ENCODE data around the gene IQGAP1.
"Not testable (repeated sequence)": the region's sequence is repeated elsewhere in the genome, so short reads cannot be mapped to it uniquely, and the experiment has no call there.

Gene IQGAP1

GRCh38 chr15:90412356-90413194 is 24.5 kb downstream of the IQGAP1 start:
- no peak for DNase-seq

GRCh38 chr15:90413411-90414379 is 25.7 kb downstream of the IQGAP1 start:
- no peak for DNase-seq

DNA sequence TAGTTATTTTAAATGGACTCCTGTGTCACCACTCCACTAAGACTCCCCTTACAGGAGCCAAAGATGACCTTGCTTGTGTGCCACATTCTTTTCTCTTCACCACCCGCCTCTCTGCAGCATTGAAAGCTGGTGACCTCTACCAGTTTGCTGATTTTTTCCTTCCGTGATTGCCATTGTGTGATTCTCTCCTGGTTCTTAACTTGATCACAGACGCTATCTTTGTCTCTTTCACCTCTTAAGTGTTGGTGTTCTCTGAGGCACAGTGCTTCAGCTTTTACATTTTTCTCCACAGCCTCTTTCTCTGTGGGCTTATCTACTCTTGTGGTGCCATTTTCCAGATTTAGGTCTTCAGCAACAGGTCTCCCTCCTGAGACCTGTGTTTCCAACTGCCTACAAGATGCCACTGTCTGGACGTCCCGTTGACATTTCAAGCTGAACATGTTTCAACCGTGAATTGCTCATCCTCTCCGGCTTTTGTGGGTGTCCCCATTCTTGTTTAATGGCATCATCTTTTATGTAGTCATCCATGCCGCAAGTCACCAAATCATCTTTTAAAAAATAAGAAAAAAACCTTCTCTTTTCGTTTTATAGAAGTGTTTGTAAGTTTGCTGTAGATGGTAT is 26.5 kb downstream of the IQGAP1 start:
- DNase-seq, result peak; percentile 27 to 29

DNA sequence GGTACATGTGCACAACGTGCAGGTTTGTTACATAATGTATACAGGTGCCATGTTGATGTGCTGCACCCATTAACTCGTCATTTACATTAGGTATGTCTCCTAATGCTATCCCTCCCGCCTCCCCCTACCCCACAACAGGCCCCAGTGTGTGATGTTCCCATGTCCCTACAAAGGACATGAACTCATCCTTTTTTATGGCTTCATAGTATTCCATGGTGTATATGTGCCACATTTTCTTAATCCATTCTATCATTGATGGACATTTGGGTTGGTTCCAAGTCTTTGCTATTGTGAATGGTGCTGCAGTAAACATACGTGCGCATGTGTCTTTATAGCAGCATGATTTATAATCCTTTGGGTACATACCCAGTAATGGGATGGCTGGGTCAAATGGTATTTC is 28.0 kb downstream of the IQGAP1 start:
- not testable (repeated sequence) for DNase-seq

GRCh38 chr15:90418627-90419026 is 30.6 kb downstream of the IQGAP1 start:
- DNase-seq, result no peak

GRCh38 chr15:90419206-90419605 is 31.2 kb downstream of the IQGAP1 start:
- no peak for DNase-seq

DNA sequence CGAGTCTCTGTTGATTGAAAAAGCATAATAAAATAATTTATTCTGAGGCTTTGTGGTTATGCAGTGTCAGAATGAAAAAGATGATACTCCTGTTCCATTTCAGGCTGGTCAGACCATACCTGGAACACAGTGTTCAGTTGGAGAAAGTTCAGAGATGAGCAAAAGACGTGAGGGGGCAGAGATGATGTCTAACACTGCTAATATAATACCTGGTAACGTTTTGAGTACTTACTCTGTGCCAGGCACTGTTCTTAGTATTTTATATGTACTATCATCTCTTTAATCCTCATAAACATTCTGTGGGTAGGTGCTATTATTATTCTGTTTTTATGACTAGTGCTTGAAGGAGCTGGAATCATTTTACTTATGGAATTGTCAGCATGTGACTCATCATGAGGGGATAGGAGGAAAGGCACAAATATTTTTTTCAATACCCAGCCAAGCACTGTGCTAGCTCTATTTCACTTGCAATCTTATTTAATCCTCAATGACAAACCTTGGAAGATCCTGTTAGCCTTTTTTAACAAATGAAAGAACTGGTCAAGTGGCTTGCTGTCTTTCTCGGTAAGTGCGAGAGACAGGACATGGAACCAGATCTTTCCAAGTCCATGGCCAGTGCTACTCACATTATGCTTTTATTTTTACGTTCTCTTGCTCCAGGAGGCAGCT is 31.8 kb downstream of the IQGAP1 start:
- DNase-seq, result peak in 1 of 2 donors; percentile 40

DNA sequence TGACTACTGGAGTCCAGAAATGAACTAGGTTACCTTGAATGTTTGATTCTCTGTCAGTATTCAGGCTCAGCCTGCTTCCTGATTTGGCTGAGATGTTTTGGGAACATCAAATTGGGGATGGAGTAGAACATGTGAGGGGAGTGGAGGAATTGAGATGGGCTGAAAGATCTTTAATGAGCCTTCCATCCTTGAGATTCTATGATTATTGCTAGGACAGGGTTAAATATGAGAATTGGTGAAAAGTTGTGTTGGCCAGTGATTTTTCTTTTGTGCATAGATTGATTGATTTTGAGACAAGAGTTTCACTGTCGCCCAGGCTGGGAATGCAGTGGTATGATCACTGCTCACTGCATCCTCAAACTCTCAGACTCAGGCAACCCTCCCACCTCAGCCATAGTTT is 32.4 kb downstream of the IQGAP1 start:
- no peak for DNase-seq

DNA sequence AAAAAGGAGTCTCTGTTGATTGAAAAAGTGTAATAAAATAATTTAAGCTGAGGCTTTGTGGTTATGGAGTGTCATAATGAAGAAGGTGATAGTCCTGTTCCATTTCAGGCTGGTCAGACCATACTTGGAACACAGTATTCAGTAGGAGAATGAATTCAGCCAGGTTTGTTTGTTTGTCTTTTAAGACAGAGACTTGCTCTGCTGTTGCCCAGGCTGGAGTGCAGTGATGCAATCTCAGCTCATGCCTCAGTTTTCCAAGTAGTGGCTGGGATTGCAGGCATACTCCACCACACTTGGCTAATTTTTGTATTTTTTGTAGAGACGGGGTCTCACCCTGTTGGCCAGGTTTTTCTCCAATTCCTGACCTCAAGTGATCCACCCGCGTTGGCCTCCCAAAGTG is 33.5 kb downstream of the IQGAP1 start:
- no peak for DNase-seq

GRCh38 chr15:90422043-90422442 is 34.0 kb downstream of the IQGAP1 start:
- DNase-seq, result no peak

GRCh38 chr15:90422936-90423335 is 34.9 kb downstream of the IQGAP1 start:
- no peak for DNase-seq

- DNase-seq, result no peak
These were observed 35.8 kb downstream of the IQGAP1 start for GRCh38 chr15:90423801-90424319.

GRCh38 chr15:90425726-90426346 is 37.8 kb downstream of the IQGAP1 start:
- DNase-seq, result no peak

GRCh38 chr15:90427185-90427584 is 39.1 kb downstream of the IQGAP1 start:
- DNase-seq, result no peak

- DNase-seq, result no peak
These were observed 44.2 kb downstream of the IQGAP1 start for GRCh38 chr15:90432253-90432652.

DNA sequence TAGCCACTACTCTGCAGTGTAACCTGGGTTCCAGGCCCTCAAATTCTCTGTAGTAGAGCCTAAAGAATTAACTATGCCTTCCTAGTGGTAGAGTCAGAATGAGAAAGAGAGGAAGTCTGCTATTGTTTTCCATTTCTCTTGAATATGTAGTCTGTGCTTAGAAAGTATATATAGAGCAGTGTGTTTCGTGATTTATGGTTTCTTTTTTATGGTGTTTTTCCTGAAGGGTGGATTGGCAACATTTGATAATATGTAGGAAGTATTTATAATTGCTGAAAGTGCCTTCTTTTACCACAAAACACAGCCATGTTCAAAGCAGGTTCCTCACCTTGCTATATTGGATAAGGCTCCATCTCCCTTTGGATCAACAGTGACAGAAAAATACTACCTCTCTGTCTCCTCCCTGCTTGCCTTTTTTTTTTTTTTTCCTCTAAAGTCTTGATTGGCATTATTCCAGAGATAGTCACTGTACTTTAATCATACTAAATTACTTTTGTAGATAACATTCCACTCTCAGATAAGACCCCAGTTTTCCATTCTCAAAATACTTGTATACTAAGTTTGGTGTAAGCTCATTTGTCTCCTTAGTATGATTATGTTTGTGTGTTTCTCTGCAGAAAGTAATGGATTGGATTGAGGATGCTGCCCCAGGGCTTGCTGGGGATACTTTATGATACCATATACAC is 47.8 kb downstream of the IQGAP1 start:
- DNase-seq, result no peak

- no peak for DNase-seq
These were observed 48.9 kb downstream of the IQGAP1 start for GRCh38 chr15:90436952-90437351.

DNA sequence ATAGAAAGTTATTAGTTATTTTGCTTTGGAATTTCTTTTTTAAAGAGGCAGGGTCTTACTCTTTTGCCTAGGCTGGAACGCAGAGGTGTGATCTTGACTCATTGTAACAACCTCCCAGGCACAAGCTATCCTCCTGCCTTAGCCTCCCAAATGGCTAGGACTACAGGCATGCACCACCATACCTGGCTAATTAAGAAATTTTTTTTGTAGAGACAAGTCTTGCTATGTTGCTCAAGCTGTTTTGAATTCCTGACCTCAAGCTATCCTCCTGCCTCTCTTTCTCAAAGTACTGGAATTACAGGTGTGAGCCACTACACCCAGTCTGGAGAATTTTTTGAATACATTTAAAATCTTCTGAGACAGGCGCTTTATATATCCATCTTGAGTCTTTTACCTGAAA is 49.5 kb downstream of the IQGAP1 start:
- no peak for DNase-seq

GRCh38 chr15:90439946-90440345 is 51.9 kb downstream of the IQGAP1 start:
- no peak for DNase-seq

DNA sequence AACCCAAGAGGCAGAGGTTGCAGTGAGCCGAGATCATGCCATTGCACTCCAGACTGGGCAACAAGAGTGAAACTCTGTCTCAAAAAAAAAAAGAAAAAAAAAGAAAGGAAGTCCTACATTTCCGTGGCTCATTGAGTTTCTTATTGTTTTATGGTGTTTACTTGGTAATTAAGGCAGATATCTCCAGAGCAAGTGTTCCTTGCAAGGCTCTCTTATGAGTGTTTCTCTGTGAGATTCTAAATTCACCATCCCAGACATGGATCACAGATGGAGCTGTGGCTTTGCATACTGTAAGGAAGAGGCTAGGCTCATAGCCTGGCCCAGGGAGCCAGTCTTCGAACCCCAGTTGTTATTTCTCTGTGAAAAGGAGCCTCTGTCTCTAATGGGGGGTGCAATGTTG is 53.0 kb downstream of the IQGAP1 start:
- DNase-seq, result no peak

DNA sequence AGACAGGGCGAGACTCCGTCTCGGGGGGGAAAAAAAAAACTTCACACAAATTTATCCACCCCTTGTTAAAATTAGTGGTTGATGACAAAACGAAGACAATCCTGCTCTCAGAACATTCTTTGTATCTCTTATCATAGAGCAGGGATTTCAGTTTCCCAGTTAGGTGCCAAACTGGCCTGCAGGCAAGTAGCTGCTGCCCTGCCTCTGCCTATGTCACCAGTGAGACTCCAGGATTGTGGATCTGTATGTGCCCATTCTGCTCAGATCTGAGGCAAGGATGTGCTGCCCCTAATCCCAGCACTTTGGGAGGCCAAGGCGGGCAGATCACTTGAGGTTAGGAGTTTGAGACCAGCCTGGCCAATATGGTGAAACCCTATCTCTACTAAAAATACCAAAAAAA is 54.4 kb downstream of the IQGAP1 start:
- no peak for DNase-seq

Data from stimulated activated CD4-positive, alpha-beta T cell treated with anti-CD3 and anti-CD28 coated beads, Interleukin-2, amount 100 ng/mL, for 24 hours (primary cell).